ENCODE measurements around the gene ZW10.
"Not testable (repeated sequence)": the region's sequence is repeated elsewhere in the genome, so short reads cannot be mapped to it uniquely, and the experiment has no call there.

The ZW10 gene, protein sequence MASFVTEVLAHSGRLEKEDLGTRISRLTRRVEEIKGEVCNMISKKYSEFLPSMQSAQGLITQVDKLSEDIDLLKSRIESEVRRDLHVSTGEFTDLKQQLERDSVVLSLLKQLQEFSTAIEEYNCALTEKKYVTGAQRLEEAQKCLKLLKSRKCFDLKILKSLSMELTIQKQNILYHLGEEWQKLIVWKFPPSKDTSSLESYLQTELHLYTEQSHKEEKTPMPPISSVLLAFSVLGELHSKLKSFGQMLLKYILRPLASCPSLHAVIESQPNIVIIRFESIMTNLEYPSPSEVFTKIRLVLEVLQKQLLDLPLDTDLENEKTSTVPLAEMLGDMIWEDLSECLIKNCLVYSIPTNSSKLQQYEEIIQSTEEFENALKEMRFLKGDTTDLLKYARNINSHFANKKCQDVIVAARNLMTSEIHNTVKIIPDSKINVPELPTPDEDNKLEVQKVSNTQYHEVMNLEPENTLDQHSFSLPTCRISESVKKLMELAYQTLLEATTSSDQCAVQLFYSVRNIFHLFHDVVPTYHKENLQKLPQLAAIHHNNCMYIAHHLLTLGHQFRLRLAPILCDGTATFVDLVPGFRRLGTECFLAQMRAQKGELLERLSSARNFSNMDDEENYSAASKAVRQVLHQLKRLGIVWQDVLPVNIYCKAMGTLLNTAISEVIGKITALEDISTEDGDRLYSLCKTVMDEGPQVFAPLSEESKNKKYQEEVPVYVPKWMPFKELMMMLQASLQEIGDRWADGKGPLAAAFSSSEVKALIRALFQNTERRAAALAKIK

DNA sequence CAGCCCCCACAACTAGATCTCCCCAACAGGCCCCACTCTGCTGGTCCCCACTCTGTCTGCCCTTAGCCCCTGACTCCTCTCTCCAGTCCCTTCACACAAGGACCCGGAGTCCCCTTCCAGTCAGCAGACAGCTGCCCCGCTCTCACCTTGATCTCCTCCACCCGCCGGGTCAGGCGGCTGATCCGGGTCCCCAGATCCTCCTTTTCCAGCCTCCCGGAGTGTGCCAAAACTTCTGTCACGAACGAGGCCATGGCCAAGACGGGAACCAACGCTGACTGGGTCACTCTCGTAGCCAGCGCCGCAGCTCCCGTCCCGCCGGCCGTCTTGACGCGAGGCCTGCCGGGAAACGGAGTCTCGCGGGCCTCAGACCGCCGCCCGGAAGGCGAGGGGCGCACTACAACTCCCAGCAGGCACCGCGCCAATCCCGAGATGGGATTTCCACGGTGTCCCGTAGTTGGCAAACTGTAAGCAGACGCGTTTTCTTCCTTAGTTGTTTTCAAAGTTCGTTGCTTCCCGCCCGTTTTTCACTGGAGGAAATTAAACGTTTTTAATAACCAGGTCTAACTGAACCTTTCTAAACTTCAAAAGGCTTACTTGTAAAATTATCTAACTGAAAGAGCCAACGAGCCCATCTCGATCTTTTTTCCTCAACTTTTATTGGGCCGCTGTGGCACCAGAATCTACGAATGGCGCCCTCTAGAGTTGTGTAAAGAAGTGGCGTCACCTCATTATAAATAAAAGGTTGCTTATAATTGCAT, at the start of gene ZW10:
ZW10 (minus strand) TSS at position 277 of the 758 bp plus-strand sequence; CDS start at position 251, 26 bp downstream.
- peak; percentile 87 to 94 for DNase-seq

DNA sequence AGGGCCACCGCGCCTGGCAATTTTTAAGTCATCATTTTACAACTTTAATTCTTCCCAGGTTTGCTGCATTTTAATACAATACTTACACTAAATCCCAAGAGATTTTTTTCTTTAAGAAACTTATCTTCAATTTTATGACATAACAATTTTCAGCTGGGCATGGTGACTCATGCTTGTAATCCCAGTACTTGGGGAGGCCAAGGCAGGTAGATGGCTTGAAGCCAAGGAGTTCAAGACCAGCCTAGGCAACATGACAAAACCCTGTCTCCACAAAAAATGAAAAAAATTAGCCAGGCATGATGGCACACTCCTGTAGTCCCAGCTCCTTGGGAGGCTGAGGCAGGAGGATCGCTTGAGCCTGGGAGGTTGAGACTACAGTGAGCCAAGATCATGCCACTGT, 44.9 kb upstream of the ZW10 start:
- no peak for DNase-seq

DNA sequence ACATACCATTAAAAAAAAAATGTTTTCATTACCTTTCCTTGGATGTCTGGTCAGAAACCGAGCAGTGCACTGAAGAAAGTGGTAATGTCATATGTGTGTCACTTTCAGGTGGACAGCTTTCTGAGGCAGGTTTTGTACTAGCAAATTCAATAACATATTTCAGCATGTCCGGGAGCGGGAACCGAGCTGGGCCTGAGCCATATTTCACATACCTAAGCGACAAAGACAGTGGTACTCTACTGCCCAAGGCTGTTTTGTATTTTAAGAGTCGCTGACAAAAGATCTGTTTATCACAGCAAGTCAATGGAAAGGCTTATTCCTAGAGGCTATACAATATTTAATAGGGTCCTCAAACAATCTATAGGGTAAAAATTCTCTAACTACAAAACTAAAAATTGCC, 44.1 kb upstream of the ZW10 start:
- DNase-seq: no peak

DNA sequence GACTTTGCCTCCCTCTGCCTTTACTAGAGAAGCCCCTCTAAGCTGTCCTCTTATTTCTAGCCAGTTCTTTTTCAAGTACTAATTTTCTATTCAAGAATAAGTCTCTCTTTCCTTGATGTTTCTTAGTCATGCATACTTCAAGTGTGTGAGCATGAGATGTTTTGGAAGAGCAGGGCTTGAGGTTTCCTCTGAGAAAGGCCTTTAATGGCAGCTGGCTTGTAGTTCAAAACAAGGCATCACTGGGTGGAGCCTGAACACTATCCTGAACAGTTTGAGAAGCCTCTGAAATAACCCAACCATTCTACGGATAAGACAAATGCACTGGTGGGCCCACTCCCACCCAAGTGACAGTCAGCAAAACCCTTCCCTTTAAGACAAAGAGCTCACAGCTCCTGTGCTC, 43.7 kb upstream of the ZW10 start:
- DNase-seq: no peak

DNA sequence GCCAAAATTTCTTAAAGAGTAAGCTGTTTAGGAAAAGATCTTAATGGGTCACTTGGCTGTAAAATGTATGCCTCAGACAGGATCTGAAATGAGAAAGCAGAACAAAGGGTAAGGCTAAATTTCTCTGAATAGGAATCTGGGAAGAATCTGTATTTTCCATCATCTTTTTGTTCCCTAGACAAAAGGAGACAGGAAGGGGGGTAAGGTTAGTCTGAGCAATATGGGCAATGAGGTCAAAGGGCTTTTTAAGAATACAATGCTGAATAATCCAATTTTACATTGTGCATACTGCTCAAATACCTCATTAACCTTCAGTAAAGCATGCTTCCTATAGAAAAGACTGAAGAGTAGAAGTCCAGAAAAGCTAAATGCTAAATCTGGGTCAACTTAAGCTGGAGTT, 40.7 kb upstream of the ZW10 start:
- no peak for DNase-seq

DNA sequence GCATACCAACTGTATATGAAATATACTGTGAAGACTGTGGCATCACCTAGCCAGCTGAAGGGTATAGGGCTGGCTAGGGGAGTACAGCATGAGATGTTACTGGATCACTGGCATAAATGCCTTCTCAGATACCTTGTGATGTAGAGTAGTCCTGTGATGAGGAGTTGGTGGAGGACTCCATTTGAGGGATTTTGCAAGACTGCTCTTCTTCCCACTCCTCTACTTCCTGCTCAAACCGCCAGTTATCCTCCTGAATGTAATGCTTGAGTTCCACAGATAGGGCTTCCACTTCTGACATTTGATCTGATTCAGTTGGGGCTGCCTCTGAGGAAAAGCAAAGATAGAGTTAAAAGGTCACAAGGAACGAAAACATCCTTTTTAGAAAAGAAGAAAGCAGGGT, 35.4 kb upstream of the ZW10 start:
- DNase-seq: no peak

DNA sequence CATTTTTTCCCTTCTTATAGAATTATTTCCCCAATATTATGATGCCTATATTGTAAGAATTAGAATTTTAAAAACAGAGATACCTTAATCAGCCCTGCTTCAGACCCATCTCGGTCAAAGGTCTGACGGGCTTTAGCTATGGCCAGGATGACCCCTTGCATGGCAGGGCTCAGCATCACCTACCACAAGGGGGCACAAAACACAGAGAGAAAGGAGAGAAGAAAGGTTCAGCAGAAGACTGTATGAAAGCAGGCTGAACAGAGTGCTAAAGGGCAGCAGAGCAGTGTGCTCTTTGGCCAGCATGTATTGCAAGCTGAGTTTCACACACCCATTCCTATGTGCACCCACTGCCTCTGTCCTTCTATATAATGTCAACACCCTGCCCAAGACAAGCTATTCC, 32.9 kb upstream of the ZW10 start:
- DNase-seq: peak; percentile 25 to 33

DNA sequence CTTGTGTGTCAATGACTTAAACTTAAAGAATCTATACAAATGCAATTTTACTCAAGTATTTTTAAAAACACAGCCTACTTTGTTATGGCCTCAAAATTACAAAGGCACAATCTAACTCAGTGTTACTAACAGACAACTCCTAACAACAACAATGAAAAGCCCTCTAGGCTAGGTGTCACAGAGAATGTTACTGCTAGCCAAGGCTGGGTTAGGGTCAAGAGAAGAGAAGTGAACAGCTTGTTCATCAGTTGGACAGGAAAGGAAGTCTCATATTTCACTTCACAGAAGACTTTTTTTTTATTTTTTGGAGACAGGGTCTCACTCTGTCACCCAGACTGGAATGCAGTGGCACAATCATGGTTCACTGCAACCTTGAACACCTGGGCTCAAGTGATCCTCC, 32.1 kb upstream of the ZW10 start:
- no peak for DNase-seq

DNA sequence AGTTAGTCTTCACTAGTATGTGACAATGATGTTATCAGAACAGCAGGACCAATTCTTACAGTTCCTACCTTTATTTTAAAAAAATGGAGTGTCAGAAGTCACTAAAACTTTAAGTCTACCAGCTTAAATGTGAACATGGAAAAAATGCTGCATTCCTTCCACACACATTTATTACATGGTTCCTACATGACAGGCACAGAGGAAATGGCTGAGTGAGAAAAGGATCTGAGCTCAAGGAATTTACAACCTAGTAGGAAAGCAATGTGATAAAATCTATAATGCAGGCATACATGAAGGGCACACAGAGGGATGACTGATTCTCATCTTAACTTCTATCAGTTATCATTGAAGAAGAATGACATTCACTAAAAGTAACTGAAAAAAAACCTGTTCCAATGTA, 29.1 kb upstream of the ZW10 start:
- DNase-seq: no peak

DNA sequence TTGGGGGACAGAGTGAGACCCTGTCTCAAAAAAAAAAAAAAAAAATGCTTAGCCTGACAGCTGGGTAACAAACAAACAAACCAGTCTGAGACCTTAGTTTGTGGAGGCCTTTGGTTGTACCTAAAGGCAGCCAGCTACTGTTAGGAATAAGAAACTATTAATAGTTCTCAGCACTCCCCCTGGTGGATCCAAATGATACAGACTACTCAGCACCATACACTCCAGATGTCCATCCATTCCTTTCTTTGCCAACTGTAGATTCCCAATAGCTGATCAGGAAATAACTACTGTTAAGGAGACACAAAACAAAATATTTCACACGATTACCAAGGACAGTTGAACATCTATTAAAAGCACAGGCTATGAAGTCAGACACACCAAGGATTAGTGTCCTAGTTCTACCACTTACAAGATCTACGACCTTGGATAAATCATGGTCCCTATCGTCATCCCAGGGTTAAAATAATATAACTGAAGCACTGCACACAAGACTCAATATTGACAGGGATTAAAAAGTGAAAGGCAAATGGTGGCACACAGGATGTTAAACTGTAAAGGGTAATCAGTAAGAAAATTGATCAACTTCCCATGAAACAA, 23.3 kb upstream of the ZW10 start:
- peak; percentile 42 for DNase-seq

DNA sequence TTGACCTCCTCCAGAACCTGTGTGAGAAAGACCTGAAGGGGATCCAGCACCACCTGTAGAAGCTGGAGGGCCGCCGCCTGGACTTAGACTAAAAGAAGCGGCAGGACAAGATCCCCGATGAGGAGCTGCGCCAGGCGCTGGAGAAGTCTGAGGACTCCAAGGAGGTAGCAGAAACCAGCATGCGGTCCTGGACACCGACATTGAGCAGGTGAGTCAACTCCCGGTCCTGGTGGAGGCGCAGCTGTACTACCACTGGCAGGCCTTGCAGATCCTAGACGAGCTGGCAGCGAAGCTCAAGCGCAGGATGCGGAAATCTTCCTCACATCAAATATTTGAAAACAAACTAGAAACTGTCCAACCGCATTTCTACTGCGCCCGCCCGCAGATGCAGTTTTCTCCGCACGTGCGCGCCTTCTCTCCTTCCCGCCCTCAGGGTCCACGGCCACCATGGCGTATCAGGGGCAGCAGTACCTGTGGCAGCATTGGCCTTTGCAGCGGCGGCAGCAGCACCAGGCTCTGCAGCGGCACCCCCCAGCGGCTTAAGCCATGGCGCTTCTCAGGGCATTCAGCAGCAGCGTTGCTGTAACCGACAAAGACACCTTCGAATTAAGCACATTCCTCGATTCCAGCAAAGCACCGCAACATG, 16.3 kb upstream of the ZW10 start:
- no peak for DNase-seq

DNA sequence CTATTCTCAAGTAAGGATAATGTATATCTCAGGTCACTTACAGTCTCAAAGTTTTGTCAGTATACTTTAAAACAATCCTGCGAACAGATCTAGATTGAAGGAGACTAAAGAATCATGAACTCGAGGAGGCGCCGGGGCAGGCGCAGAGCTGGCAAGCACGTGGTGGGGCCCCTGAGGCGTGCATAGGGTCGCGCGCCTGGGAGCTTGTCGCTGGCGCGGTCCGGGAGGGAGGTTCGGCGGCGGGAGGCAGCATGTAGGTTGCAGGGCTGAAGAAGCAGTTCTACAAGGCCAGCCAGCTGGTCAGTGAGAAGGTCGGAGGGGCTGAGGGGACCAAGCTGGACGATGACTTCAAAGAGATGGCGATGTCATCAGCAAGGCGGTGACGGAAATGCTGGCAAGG, 15.5 kb upstream of the ZW10 start:
- not testable (repeated sequence) for DNase-seq

DNA sequence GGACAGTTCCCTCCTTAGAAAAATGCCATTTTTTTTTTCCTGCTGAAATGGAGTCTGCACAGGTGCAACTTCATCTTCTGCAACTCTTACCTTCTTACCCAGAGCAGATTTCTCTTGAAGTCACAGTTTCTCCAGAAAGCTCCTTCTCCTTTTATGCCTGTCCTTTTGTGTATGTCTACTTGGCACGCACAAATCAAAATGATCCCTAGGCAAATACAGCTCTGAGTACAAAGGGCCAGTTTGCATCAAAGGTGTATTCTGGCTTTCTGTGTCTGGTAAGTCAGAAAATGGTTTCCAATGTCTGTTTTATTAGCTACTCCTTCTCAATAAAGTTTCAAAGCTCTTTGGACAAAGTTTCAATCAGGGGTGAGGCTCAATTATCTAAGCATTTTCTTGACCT, 8.6 kb upstream of the ZW10 start:
- DNase-seq: no peak

DNA sequence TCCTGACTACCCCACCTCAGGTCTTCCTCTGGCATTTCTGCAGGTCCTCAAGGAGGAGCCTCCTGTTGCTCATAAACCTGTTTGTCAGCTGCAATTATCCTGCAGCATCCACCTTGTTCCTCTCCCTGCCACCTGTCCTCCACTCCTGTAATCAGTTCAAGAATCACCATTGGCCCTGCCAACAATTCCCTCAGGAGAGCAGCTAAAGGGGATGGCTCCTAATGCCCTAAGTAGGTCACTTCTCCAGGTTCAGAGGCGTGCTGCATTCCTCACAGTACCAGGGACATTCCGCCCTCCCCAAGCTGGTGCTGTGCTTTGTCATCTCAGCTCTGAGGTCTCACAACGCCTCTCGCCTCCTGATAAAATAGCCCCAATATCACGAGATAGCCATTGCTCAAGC, 8.2 kb upstream of the ZW10 start:
- DNase-seq: no peak

DNA sequence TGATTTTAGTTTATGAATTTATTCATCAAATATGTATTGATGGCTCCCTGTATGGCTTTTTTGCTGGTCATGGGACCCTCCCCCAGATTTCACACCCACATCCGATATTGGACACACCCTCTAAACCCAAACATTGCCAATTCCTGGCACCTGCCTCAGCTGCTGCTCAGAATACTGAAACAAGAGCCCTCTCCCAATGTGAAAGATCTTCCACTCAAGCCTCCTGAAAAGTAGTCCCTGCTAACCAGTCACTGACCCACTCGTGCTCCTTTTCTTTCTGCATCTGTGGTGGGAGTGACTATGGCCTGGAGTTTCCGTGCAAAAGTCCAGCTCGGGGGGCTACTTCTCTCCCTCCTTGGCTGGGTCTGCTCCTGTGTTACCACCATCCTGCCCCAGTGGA, 6.0 kb upstream of the ZW10 start, which contains the start of gene CLDN25:
CLDN25 (plus strand) TSS at position 301 of the 400 bp plus-strand sequence; CDS start at position 301, 0 bp downstream.
- DNase-seq: no peak

DNA sequence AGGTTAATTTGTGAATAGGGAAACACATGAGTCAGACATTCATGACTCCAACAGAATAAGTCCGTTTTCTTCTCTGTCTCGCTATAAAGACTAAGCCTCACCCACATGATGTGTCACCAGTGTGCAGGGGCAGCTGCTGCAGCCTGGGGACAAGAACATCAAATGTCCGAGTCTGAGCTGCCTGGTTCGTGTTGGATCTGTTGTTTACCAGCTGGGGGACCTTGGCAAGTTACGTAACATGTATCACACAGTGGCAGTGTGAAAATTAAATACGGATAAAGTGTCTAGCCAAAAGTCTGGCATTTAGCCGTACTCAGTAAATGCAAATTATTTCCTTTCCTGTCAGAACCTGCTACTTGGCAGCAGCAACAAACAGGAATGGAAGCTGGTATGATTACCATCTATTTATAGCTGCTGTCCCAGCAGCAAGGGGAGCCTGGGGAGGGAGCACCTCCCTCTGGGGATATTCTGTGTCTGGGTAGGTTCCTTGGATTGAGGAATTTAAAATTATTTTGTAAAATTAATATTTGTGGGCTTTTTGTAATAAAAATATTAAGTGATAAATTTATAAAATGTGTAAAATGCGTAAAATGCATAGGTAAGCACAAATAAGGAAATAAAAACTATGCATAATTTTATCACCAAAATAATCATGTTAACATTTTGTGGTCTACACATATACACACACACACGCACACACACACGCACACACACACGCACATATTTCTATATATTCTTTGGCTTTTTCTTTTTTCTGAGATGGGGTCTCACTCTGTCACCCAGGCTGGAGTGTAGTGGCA, 4.8 kb upstream of the ZW10 start:
- peak; percentile 4 to 17 for DNase-seq

DNA sequence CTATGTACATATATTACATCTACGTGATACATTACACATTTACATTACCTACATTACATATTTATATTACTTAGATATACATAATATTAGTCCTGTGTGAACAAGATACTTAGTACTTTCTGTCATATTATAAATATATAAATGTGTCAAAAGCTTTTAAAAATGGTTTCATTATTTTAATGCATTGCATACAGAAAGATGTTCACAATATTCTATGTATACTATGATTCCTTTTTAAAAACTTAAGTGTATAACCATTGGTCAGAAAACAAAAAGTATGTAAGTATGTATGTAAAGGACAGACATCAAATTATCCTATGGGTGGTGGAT, 647 bp upstream of the ZW10 start:
- DNase-seq: no peak

DNA sequence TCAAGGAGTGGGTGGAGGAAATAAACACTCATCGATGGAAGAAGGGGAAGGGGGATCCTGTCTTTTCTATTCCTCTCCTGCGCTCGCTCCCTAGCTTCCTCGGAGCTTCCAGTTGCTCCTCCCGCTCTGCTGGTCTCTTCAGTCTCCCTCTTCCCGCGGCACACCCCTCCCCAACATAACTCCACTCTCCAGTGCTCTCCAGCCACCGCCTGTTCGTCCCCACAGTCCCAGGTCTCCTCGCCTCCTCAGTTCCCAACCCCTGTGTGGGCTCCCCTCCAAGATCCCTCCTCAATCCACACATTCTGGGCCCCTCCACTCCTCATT, 438 bp downstream of the ZW10 start:
- peak in 1 of 2 experiments; percentile 23 for DNase-seq

DNA sequence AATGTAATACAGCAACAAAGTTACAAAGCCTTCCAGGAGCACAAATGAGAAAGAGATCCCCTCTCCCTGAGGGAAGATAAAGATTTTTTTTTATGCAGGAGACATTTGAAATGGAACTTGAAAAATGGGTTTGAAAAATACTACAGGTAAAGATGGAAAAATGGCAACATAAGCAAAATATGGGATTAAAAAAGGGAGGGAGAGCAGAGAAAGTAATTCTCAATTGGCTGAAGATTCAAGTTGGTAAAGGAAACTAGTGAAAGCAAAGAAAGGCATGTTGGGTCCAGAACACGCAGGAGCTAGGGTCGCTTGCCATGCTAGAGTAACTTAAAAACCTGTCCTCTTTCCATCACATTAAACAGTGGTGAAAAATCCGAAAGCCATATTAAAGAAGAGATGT, 1.5 kb downstream of the ZW10 start:
- DNase-seq: no peak

DNA sequence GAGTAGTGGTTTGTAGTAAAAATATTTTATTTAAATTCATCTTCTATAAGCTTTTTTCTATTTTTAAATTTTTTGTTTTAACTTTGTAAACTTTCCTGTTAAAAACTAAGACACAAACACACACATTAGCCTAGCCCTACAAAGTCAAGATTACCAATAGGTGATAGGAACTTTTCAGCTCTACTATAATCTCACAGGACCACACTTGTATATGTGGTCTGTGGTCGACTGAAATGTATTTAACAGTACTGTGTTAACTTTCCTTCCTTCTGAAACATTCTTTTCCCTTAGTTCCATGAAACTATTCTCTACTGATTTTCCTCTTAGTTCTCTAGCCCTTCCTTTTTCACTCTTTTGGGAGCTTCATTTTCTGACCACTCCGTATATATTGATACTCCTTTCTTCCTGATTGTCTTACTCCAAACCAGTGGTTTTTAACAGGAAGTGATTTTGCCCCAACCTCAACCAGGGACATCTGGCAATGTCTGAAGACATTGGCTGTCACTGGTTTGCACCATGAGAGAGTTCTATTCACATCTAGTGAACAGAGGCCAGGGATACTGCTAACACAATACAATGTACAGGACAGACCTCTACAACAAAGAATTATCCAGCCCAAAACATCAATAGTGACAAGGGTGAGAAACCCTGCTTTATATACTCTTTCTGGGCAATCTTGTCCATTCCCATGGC, 8.8 kb downstream of the ZW10 start:
- DNase-seq: no peak

DNA sequence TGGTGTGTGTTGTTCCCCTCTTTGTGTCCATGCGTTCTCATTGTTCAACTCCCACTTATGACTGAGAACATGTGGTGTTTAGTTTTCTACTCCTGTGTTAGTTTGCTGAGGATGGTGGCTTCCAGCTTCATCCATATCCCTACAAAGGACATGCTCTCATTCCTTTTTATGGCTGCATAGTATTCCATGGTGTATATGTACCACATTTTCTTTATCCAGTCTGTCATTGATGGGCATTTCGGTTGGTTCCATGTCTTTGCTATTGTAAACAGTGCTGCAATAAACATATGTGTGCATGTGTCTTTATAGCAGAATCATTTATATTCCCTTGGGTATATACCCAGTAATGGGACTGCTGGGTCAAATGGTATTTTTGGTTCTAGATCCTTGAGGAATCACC, 10.5 kb downstream of the ZW10 start:
- not testable (repeated sequence) for DNase-seq

All from SHP77 (cell line).